ENCODE data around the gene MAD1L1.
"Not testable (repeated sequence)": the region's sequence is repeated elsewhere in the genome, so short reads cannot be mapped to it uniquely, and the experiment has no call there.

The MAD1L1 gene

DNA sequence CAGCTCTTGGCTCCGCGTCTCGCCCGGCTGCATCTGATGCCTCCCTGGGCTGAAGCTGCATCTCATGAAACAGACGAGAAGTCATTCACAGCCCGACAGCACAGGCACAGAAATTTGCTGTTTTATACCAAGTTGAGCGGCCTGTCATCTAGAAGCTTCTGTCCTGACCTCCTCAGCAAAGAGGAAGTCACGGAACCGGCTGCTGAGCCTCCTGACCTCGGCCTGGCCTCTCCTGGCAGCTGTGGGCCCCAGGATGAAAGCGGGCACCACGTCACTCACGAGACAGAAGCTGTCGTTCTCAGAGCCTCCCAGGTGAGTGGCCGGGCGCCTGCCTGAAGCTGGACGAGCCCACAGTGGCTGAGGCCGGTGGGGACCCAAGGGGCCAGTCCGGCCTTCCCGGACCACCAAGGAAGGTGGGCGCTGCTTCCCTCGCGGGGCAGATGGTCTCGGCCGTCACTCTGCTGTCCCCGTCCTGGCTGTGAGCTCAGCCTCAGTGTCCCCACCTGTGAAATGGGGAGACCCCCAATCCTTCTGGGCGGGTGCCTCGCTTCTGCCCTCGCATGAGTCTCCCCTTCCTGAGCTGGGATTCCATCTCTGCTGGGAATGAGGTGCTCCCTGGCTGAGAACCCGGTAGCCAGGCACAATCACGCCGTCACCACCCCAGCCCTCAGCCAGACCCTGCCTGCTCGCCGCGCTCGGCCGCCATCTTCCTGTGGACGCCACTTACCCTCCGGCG, 391.3 kb downstream of the MAD1L1 start:
- FAIRE-seq: not testable (repeated sequence)

DNA sequence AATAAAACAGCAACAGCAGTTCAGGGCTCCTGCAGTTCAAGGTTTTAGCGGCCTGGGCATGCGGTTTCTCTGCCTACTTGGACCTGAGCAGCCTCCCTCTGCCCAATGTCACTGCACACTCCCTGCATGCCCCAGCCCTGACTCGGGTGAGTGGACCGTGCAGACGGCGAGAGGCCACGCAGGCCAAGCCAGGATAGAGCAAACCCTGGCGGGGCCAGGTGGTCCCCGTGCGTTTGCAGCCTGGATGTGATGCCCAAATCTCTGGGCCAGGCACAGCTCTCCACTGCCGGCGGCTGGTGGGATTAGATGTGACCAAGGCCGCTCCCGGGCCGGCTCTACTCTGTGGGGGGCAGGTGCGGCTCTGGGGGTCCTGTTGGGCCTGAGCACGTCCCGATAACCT, 392.0 kb downstream of the MAD1L1 start:
- FAIRE-seq: not testable (repeated sequence)

DNA sequence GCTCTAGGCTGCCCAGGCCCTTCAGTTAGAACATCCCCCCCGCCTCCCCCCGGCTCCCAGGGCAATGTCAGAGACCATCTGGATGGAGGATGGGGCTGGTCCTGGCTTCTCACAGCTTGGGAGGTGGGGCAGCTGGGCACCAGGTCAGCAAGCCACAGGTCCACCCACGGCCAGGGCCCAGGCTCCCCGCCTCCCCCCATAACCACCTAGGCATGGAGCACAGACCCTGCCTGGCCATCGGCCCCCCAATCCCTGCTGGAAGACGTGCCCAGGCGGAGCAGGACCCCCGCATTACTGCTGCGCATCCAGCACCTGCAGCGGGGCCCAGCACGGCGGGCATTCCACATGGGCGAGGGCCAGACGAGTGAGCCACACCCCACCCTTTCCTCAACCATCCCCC, 393.0 kb downstream of the MAD1L1 start:
- no peak for FAIRE-seq

DNA sequence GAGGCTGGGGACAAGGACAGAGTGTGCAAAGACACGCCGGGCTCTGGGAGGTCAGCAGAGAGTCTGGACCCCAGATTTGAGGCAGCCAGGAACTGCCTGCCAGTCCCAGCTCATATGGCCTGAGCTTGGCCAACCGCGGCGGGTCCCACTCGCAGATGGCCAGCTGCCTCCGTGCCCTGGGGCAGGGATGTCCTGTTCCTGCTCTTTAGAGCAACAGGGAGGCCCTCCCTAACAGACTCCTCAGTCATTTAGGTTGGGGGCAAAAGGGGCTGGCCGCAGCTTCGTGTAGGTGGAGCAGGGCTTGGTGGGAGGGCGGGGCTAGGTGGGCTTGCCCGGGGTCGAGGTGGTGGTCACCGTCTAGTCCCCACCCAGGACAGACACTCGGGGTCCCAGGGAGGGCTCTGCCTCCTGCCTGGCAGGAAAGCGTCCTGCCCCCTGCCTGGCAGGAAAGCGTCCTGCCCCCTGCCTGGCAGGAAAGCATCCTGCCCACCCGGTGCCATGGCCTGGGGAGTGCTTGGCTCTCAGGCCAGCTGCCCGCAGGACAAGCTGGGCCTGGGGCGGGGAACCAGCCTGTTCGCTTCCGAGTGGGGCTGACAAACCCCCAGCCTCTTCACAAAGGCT, 393.7 kb downstream of the MAD1L1 start:
- not testable (repeated sequence) for FAIRE-seq

DNA sequence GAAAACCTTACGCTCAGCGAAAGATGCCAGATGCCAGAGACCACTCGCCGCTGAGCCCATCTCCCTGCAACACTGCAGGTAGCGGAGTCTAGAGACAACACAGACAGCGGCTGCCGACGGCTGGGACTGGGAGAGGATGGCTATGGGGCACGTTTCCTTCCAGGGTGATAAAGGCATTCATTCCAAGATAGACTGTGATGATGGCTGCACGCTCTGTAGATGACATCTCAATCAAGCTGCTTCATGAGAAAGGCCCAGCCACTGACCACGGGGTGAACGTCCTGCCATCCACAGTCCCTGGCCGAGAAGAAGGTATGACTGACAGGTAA, 394.2 kb downstream of the MAD1L1 start:
- FAIRE-seq: not testable (repeated sequence)

DNA sequence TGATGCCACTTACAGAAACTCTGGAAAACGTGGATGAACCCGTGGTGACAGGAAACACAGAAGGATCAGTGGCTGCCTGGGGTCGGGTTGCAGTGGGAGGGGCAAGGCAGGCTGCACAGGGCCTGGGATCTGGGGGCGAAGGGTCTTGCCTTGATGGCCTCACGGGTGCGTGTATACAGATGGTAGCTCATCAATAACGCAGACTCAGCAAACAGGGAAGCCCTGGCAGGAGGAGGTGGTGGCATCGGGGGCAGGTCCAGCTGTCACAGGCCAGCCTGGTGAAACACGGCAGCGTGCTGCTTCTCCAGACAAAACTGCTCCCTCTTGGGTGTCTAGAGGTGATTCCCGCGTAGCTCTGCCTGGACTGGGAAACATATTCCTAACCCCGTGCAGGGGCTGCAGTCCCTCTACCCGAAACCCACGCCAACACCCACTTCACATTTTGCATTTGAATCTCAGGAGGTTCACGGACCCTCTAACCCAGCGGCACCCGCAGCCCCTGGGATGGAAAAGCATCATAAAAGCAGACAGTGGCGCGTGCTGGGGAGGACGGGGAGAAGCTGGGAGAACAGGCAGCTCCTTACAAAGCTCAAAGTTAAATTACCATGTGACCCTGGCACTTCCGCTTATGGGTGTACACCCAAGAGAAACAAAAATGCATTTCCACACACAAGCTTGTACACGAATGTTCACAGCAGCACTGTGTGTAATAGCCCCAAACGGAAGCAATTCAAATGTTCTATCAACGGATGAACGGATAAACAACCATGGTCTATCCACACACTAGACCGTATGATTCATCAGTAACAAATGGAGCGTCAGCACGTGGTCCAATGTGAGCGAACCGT, 394.8 kb downstream of the MAD1L1 start:
- not testable (repeated sequence) for FAIRE-seq

DNA sequence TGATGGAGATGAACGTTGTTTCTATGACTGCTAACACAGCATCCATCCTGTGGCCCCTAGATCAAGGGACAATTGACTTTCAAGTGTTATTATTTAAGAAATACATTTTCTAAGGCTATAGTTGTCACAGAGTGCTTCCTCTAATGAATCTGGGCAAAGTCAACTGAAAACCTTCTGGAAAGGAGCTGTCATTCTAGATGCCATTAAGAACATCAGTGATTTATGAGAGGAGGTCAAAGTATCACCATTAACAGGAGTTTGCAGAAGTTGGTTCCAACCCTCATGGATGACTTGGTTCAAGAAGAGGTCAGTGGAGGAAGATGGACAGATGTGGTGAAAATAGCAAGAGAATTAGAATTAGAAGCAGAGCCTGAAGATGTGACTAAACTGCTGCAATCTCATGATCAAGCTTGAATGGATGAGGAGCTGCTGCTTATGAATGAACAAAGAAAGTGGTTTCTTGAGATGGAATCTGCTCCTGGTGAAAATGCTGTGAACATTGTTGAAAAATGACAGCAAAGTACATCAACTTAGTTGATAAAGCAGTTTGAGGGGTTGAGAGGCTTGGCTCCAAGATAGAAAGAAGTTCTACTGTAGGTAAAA, 400.7 kb downstream of the MAD1L1 start:
- FAIRE-seq: not testable (repeated sequence)

DNA sequence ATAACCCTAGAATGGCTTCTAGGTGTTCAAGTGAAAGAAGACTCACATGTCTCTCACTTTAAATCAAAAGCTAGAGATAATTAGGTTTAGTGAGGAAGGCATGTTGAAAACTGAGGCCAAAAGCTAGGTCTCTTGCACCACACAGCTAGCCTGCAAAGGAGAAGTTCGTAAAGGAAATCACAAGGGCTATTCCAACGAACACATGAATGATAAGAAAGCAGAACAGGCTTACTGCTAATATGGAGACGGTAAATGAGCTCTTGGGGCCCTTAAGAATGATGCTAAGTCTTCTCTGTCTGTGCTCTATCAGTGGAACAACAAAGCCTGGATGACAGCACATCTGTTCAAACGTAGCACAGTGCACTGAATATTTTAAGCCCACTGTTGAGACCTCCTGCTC, 401.3 kb downstream of the MAD1L1 start:
- FAIRE-seq: not testable (repeated sequence)

DNA sequence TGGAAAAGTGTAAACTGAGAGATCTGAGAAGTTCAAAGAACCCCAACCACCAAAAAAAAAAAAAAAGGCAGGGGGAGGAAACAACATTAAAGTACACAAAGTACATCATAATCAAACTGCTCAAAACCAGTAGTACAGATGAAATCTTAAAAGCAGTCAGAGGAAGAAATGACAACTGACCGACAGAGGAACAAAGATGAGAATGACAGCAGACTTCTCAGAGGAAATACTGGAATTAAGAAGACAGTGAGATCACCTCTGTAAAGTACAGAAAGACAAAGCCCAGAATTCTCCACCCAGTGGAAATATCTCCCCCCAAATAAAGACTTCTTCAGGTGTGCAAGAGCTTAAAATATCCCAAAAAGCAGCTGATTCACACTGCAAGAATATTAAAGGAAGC, 403.1 kb downstream of the MAD1L1 start:
- not testable (repeated sequence) for FAIRE-seq

DNA sequence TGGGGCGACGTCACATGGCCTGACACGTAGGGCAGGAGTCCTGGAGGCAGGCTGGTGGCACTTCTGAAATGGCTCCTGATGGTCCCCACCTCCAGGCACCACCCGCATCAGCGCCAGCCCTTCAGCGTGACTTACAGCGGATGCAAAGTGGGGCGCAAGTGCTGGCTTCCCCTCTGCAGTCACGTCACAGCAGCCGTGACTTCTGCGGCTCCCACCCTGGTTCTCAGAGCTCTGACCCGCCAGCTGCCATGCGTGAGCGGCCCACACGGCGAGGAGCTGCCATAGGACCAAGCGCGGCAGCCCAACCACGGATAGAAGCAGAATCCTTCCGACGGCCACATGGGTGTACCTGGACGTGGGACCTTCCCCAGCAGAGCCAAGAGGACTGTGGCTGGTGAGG, 403.6 kb downstream of the MAD1L1 start:
- no peak for FAIRE-seq

DNA sequence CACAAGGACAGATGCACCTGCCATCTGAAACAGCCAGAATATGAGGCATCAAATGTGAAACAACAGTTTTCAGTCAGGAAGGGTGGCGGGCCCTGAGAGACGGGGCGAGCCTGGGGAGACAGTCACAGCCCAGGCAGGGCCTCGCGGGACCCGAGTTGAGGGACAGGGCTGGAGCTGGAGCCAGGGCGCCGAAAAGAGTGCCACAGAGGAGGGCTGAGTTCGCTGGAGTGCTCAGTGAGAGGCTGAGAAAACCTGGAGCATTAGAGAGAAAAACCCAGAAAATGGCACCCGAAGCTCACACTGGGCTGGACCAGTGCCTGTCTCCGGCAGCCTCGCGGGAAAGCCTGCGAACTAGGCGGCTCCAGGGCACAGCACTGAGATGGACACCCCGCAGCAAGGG, 404.6 kb downstream of the MAD1L1 start:
- FAIRE-seq: not testable (repeated sequence)

DNA sequence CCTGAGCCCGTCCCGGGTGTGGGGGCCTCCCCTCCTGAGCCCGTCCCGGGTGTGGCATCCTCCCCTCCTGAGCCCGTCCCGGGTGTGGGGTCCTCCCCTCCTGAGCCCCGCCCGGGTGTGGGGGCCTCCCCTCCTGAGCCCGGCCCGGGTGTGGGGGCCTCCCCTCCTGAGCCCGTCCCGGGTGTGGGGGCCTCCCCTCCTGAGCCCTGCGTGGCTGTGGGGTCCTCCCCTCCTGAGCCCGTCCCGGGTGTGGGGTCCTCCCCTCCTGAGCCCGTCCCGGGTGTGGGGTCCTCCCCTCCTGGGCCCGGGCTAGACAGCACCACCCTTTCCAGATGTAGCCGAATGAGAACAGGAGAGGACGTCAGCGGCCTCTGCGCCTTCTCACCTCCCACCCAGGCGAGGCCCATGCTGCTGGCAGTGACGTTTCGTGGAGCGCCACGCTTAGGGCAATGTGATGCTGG, 405.2 kb downstream of the MAD1L1 start:
- not testable (repeated sequence) for FAIRE-seq

DNA sequence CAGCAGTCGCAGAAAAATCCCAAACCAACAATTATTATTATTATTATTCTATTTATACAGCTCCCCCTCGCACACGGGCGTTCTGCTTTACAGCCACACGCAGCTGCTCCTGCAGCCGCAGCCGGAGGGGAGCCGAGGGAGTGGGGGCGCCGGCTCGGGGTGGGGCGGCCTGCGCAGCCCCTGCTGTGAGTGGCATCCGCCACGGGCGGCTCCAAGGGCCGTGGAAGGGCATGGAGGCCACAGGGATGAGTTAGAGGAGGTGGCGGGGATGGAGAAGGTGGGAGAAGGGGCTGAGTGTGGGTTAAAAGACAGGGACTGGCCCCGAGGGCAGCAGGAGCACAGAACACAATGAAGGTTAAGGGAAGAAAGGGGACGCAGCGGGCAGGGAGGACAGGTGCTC, 405.8 kb downstream of the MAD1L1 start:
- FAIRE-seq: not testable (repeated sequence)

DNA sequence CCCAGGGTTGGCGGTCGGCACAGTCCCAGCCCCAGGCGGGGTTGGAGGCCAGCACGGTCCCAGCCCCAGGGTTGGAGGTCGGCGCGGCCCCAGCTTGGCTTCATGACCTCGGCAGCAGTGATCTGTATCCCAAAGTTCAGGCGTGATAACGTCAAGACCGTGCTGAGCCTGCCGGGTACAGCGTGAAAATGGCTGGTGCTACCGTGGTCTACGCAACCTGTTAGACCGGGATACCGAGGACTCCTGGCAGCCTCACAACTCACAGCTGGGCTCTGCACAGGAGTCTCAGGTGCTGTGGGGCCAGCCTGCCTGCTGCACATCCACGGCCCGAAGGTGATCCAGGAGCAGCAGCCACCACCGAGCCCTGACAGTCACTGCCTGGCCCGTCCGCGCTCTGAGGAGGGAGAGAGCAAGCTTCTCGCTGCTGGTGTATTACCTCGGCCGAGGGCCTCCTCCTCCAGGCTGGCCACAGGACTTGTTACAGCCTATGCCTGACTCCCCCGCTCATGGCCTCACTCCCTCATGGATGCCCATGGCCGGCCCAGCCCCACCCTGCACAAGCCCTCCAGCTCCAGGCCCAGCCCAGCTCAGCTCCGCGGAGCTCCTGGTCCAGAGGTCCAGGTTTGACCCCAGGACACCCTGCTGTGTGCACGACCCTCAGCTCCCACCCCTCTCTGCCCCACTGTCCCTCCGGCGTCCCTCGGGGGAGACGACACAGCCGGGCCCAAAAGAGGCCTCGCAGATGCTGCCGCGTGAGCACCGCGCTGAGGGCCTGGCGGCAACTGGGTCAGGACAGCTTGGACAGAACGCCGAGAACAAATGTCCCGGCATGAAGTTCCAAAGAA, 406.6 kb downstream of the MAD1L1 start:
- no peak for FAIRE-seq

DNA sequence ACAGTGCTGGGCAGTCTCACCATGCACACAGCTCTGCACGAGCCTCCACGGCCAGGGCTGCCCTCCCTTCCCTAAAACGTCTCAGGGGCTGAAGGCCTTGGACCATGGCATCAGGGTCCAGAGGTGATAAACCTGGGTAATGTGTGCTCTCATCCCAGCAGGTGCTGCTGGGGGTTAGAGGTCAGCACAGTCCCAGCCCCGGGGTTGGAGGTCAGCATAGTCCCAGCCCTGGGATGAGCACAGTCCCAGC, 407.2 kb downstream of the MAD1L1 start:
- not testable (repeated sequence) for FAIRE-seq

DNA sequence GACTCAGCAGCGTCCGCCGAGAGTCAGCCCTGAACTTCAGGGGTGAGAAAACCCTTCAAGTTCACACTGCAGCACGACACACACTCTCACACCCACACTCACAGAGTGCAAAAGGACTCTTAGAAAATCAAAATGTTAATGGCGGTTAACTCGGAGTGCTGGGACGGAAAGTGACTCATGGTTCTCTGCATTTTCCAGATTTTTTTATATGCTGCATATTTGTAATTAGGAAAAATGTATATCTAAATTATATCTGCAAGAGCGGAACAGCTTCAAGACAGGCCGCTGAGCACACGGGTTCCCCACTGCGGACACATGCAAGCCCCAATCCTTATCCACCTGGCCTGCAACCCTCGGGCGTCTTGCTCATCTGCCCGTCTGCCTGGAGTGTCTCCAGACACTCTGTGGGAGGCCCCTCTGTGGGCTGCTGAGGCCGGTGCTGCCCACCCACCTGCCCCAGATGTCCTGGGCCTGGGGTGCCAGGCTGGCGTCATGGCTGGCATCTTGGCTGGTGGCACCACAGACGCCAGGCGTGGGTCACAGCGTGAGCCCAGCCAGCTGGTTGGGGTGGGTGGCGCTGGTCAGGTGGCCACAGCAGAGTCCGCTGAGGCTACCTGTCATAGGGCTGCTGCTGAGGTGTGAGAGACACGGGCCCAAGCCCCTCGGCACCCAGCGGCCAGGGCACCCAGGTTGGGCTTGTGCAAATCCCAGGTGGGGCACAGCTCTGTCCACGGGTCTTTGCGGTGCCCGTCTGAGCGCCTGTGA, 407.7 kb downstream of the MAD1L1 start:
- not testable (repeated sequence) for FAIRE-seq

DNA sequence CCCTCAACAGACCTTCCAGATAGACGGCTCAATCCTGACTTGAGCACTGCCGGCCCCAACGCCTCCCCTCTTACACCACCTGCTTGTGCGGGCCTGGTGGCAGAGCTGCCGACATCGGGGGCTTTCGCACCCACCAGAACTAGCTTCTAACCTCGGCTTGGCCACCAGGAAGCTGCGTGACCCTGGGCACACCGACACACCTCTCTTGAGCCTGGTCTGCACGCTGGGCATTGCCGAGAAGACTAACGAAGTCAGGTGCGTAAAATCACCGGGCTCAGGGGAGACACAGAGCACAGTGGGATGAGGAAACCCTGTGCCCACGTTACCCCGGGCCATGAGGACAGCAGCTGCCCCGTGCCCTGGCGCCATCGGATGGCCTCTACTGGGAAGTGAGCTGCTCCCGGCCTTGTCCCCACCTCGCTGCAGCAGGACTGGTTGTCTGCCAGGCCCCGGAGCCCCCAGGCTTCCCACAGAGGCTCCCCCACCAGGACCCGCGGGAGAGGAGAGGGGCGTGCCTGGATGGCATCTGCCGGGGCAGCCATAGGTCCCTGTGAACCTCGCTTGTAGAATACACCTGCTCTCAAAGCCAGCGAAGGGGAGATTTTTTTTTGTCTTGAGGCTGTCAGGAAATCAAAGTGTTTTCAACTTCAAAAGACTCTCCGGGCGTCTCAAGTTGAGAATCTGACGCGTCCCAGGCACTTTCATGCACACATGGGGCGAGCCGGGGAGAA, 408.4 kb downstream of the MAD1L1 start:
- FAIRE-seq: not testable (repeated sequence)

DNA sequence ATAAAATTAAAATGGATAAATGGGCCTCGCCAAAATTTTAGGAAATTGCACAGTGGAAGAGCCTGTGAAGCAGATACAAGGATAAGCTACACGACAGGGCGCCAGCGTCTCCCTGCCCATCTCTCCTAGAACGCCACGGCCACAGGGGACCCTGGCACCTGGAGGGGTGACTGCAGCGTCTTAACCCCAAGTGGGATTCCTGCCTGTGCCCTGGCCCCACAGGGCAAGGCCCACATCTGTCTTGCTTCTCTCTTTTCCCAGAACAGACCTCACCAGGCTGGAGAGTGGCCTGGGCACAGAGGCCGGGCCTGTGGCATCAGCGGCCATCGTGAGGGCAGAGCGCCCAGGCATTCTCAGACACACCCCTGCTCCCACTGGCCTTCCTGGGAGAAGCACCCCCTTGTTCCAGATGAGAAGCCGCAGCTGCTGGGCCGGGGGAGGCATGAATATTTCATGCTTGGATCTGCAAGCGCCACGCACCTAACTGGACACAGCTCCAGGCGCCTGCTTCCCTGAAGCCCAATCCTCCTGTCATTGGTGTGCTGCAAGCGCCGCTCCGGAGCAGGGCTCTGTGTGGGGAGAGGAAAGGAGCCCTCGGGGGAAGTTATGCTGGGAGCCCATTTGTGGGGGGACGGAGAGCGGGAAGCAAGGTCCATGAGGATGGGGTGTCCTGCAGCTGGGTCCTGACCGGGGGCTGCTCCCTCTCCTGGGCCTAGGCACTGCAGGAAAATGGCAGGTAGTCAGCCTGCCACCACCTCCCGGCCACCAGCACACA, 409.2 kb downstream of the MAD1L1 start:
- no peak for FAIRE-seq

DNA sequence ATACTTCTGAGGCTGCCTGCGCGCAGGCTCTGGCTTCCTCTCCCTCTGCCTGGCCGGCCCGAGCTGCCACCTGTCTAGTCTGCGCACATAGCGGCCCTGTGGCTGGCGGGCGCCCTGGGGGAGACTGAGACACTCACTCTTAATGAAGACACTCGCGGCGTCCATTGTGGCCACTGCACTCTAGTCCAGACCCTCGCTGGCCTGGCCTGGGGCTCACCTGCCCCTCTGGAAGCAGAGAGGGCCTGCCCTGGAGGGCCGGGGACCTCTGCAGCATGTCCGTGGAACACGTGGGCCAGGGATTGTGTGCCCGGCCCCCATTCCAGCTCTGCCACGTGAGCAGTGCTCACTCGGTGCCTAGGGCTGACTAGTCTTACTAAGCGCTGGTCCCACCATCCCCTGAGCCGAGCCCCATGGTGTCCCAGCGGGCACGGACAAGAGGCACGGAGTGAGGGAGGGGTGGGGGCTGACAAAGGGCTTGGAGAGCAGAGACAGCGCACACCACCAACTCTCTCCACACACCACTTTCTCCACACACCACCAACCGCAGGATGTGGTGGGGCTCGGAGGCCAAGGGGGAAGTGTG, 413.4 kb downstream of the MAD1L1 start:
- no peak for FAIRE-seq
